ENCODE results near the gene NGRN. TPM values are rescaled to one million over a fixed set of nuclear protein-coding genes. Genes with fewer than 3 reads are reported as not detected.
A peak's percentile ranks its signal among the peaks of the same experiment; 100 is the strongest.

The NGRN gene
- total RNA-seq: 99.1 and 114 TPM in 2 replicates

- Histone ChIP-seq H3K36me3 (ENCODE audit: control insufficient read depth, insufficient read depth, low read length) (no peaks in the 10 kb centered on the region), H3K27me3 (ENCODE audit: control insufficient read depth, insufficient read depth, low read length) (no peaks in the 10 kb centered on the region), H3K4me3 (ENCODE audit: low read depth, low read length) (peak within 1 kb of the TSS; percentile 51)
- no peak for FAIRE-seq
- no peak for TF ChIP-seq CTCF (IDR thresholded peaks at IDR 0.05; ENCODE audit: insufficient read depth, low read length, severe bottlenecking)
- peak; percentile 83 for DNase-seq (ENCODE audit: low read depth)
Observed at GRCh38 chr15:90265271-90266060, at the start of gene NGRN. TSS of gene NGRN (plus strand) at chr15:90265672. CDS start at chr15:90265713, 41 bp downstream.

GRCh38 chr15:90217671-90218394 is 47.6 kb upstream of the NGRN start:
- DNase-seq (ENCODE audit: low read depth): no peak
- Histone ChIP-seq H3K4me3 (ENCODE audit: low read depth, low read length) (no peak overlapping the region), H3K36me3 (ENCODE audit: control insufficient read depth, insufficient read depth, low read length) (peaks cover 35% of the 10 kb centered on the region), H3K27me3 (ENCODE audit: control insufficient read depth, insufficient read depth, low read length) (no peaks in the 10 kb centered on the region)
- no peak for FAIRE-seq
- no peak for TF ChIP-seq CTCF (IDR thresholded peaks at IDR 0.05; ENCODE audit: insufficient read depth, low read length, severe bottlenecking)

- DNase-seq (ENCODE audit: low read depth): no peak
- TF ChIP-seq CTCF (IDR thresholded peaks at IDR 0.05; ENCODE audit: insufficient read depth, low read length, severe bottlenecking): peak; percentile 72
- Histone ChIP-seq H3K27me3 (ENCODE audit: control insufficient read depth, insufficient read depth, low read length) (no peaks in the 10 kb centered on the region), H3K36me3 (ENCODE audit: control insufficient read depth, insufficient read depth, low read length) (peaks cover 50% of the 10 kb centered on the region), H3K4me3 (ENCODE audit: low read depth, low read length) (no peak overlapping the region)
- FAIRE-seq: no peak
Observed at GRCh38 chr15:90219421-90220141, 45.9 kb upstream of the NGRN start.

- peak; percentile 84 for TF ChIP-seq CTCF (IDR thresholded peaks at IDR 0.05; ENCODE audit: insufficient read depth, low read length, severe bottlenecking)
- no peak overlapping the region for H3K4me3 ChIP-seq (ENCODE audit: low read depth, low read length)
- no peak for DNase-seq (ENCODE audit: low read depth)
- FAIRE-seq: no peak
- no peaks in the 10 kb centered on the region for H3K27me3 ChIP-seq (ENCODE audit: control insufficient read depth, insufficient read depth, low read length)
- H3K36me3 ChIP-seq (ENCODE audit: control insufficient read depth, insufficient read depth, low read length): peaks cover 57% of the 10 kb centered on the region
Observed at GRCh38 chr15:90221246-90221900, 44.1 kb upstream of the NGRN start.

- FAIRE-seq: no peak
- DNase-seq (ENCODE audit: low read depth): no peak
- no peaks in the 10 kb centered on the region for H3K27me3 ChIP-seq (ENCODE audit: control insufficient read depth, insufficient read depth, low read length)
- TF ChIP-seq CTCF (IDR thresholded peaks at IDR 0.05; ENCODE audit: insufficient read depth, low read length, severe bottlenecking): no peak
- no peak overlapping the region for H3K4me3 ChIP-seq (ENCODE audit: low read depth, low read length)
- peaks cover 60% of the 10 kb centered on the region for H3K36me3 ChIP-seq (ENCODE audit: control insufficient read depth, insufficient read depth, low read length)
Observed at GRCh38 chr15:90222547-90222946, 42.9 kb upstream of the NGRN start.

Measured in bronchial epithelial cell (primary cell).